WTC11 (cell line): ENCODE measurements around the gene ZNF48. TPM values are rescaled to one million over a fixed set of nuclear protein-coding genes. Genes with fewer than 3 reads are reported as not detected.

Experiments used
- ATAC-seq: fragments of 200-7000 bp; cut with Tn5 transposase; 2 replicates; pipeline ENCODE4 v1.10.0; 2021; ENCODE audit warnings: mild to moderate bottlenecking, moderate library complexity
- CTCF ChIA-PET: fragments of 300-600 bp; sonication (Branson Sonifier 250); formaldehyde crosslinking; loops from one replicate; lab custom pipeline; 2021; ENCODE audit warnings: antibody characterized with exemption; lab: Charles Lee
- POLR2A ChIA-PET: fragments of 350-600 bp; sonication (Branson Sonifier 250); formaldehyde crosslinking; loops from one replicate; lab custom pipeline; 2021; ENCODE audit warnings: antibody characterized with exemption; lab: Charles Lee
- DNase-seq: peaks from one replicate; pipeline ENCODE4 v3.0.0; 2021; ENCODE audit warnings: low spot score
- H3K27ac Mint-ChIP-seq: 2 replicates; pipeline ENCODE4 v1.8.0; 2021; ENCODE audit warnings: mixed read lengths
- H3K27me3 Mint-ChIP-seq: 2 replicates; pipeline ENCODE4 v1.8.0; 2021; ENCODE audit warnings: low read depth, mild to moderate bottlenecking, moderate library complexity, mixed read lengths
- H3K36me3 Mint-ChIP-seq: 2 replicates; pipeline ENCODE4 v1.8.0; 2021; ENCODE audit warnings: mixed read lengths
- H3K4me1 Mint-ChIP-seq: 2 replicates; pipeline ENCODE4 v1.8.0; 2022; ENCODE audit warnings: mixed read lengths
- H3K4me3 Mint-ChIP-seq: 2 replicates; pipeline ENCODE4 v1.8.0; 2021; ENCODE audit warnings: mild to moderate bottlenecking, moderate library complexity, mixed read lengths
- H3K9me3 Mint-ChIP-seq: 2 replicates; pipeline ENCODE4 v1.8.0; 2021; ENCODE audit warnings: mixed read lengths
- ATF1 ChIP-seq: sonication (generic); formaldehyde crosslinking; IDR thresholded peaks from 2 replicates; pipeline ENCODE4 v1.8.1; 2023; ENCODE audit warnings: mild to moderate bottlenecking, moderate library complexity, missing genetic modification reagents
- GABPB1 ChIP-seq: sonication (generic); formaldehyde crosslinking; IDR thresholded peaks from 2 replicates; pipeline ENCODE4 v1.8.1; 2023; ENCODE audit warnings: mild to moderate bottlenecking, missing genetic modification reagents
- JUN ChIP-seq: sonication (generic); formaldehyde crosslinking; IDR thresholded peaks from 2 replicates; pipeline ENCODE4 v1.8.0; 2023; ENCODE audit warnings: mild to moderate bottlenecking, missing genetic modification reagents
- NFYB ChIP-seq: sonication (generic); formaldehyde crosslinking; conservative IDR thresholded peaks from 2 replicates; pipeline ENCODE4 v1.8.0; 2022; ENCODE audit warnings: low read depth, missing genetic modification reagents
- OVOL2 ChIP-seq: fragments of 250-450 bp; sonication (Bioruptor Pico); IDR thresholded peaks from 2 replicates; pipeline ENCODE4 v1.9.0; 2021; ENCODE audit warnings: mild to moderate bottlenecking, borderline replicate concordance
- PRRX2 ChIP-seq: fragments of 250-450 bp; sonication (Bioruptor Pico); IDR thresholded peaks from 2 replicates; pipeline ENCODE4 v1.8.0; 2021; ENCODE audit warnings: mild to moderate bottlenecking
- SP1 ChIP-seq: sonication (generic); formaldehyde crosslinking; conservative IDR thresholded peaks from 2 replicates; pipeline ENCODE4 v1.8.1; 2022; ENCODE audit warnings: missing genetic modification reagents
- ZBTB21 ChIP-seq: sonication (generic); formaldehyde crosslinking; IDR thresholded peaks from 2 replicates; pipeline ENCODE4 v1.8.1; 2023; ENCODE audit warnings: mild to moderate bottlenecking, missing genetic modification reagents, borderline replicate concordance
- ZNF232 ChIP-seq: sonication (generic); formaldehyde crosslinking; IDR thresholded peaks from 2 replicates; pipeline ENCODE4 v1.8.0; 2022; ENCODE audit warnings: mild to moderate bottlenecking, missing genetic modification reagents
- ZNF423 ChIP-seq: fragments of 250-450 bp; sonication (Bioruptor Pico); IDR thresholded peaks from 2 replicates; pipeline ENCODE4 v2.1.2; 2022; ENCODE audit warnings: mild to moderate bottlenecking, moderate library complexity
- total RNA-seq: library from RNA; stranded (reverse); gene quantifications from 3 replicates; pipeline ENCODE4 v1.2.3, GENCODE V29; 2021
- TF ChIP-seq, protein P1 (sequence below): sonication (generic); formaldehyde crosslinking; IDR thresholded peaks from 2 replicates; pipeline ENCODE4 v1.8.1; 2022; ENCODE audit warnings: missing genetic modification reagents, borderline replicate concordance
- TF ChIP-seq, protein P2 (sequence below): sonication (generic); formaldehyde crosslinking; IDR thresholded peaks from 2 replicates; pipeline ENCODE4 v1.8.1; 2022; ENCODE audit warnings: mild to moderate bottlenecking, moderate library complexity, missing genetic modification reagents
- TF ChIP-seq, protein P3 (sequence below): sonication (generic); formaldehyde crosslinking; IDR thresholded peaks from 2 replicates; pipeline ENCODE4 v1.8.0; 2022; ENCODE audit warnings: mild to moderate bottlenecking, missing genetic modification reagents
- TF ChIP-seq, protein P4 (sequence below): sonication (generic); formaldehyde crosslinking; IDR thresholded peaks from 2 replicates; pipeline ENCODE4 v1.8.0; 2022; ENCODE audit warnings: missing genetic modification reagents
- TF ChIP-seq, protein P5 (sequence below): fragments of 250-450 bp; sonication (Bioruptor Pico); IDR thresholded peaks from 2 replicates; pipeline ENCODE4 v1.9.0; 2021; ENCODE audit warnings: moderate library complexity, mild to moderate bottlenecking, inconsistent platforms, borderline replicate concordance
- TF ChIP-seq, protein P6 (sequence below): sonication (generic); formaldehyde crosslinking; conservative IDR thresholded peaks from 2 replicates; pipeline ENCODE4 v1.8.1; 2022; ENCODE audit warnings: mild to moderate bottlenecking, missing genetic modification reagents

Gene ZNF48
- total RNA-seq, 1 experiment from 2014 or later: 39.3 TPM

DNA sequence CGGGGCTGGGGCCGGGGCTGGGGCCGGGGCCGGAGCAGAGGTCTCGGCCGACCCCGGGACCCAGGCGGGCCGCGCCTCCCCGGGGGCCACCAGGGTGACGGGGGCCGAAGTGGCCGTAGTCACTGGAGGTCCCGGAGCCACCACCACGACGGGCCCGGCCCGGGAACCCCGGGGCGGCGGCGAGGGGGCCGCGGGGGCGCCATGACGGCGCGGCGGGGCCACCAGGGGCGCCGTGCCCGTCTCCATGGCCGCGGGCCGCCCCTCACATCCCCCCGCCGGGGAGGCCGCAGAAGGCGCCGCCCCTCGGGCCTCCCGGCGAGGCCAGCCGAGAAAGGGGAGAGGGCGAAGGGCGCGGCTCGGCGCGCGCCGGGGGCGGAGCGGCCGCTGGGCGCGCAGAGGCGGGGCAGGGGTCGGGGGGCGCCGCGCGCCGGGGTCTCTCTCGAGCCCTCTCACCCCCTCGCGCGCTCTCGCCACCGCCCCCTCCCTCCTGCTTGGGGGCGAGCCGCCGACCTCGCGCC, 25.2 kb upstream of the ZNF48 start:
- H3K4me1 Mint-ChIP-seq: peaks cover 34% of the 10 kb centered on the region
- ATAC-seq: no peak
- DNase-seq: no peak
- CTCF ChIA-PET: interaction anchor here (0.8 to 3.9 kb wide), 11 partner anchors 10 to 278 kb away, joined by 3 to 47 read pairs (median 16); partner anchors contain the start of genes CD2BP2, DCTPP1, GDPD3 and TBX6
- no peaks in the 10 kb centered on the region; the same call in 1 of the 2 replicates for H3K27me3 Mint-ChIP-seq
- H3K9me3 Mint-ChIP-seq: no peaks in the 10 kb centered on the region
- TF ChIP-seq OVOL2 (CRISPR knock-in tag) (no peak), ZNF423 (peak; percentile 76), PRRX2 (CRISPR knock-in tag) (no peak)
- peaks cover 7% of the 10 kb centered on the region; the same call in 1 of the 2 replicates for H3K36me3 Mint-ChIP-seq
- H3K27ac Mint-ChIP-seq: no peak overlapping the region
- peak overlapping the region; percentile 70 for H3K4me3 Mint-ChIP-seq
- POLR2A ChIA-PET: no interaction called here

DNA sequence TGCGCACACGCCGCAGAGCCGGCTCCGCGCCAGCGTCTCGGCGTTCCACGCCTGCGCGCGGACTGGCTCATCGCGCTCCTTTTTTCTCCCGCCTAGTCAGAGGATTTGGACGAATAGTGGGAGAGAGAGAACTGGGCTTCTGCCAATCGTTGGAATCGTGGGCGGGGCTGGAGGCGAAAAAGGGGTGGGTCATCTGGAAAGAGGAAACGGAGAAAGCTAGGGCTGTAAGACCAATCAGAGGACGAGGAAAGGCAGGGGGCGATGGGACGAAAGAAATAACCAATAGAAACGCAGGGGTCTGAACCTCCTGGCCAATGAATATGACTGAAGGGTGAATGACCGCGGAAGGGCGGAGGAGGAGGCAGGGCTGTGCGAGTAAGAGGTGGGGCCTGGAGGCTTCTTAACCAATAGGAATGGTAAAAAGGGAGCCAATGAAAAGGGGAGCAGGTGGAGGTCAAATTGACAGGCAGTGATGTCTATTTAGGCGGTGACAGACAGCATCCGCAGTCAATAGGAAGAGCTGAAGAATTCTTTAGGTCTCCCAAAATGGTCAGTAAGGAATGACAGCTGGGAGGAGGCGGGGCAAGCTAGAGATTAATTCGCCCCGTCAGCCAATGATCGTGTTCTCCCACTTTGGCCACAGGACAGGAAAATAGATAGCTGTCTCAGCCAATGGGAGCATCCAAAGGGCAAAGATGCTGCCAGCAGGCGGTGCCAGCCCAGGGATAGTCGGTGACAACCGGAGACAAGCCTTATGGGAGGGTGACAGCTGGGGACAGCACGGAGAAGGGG, 24.6 kb upstream of the ZNF48 start, which contains the start of gene TBC1D10B:
Gene TBC1D10B, minus strand, starts transcription at position 39 of the 792 bp plus-strand sequence. CDS start 311 bp downstream, outside the sequence.
- ChIA-PET CTCF (interaction anchor here (0.6 to 3.9 kb wide), 27 partner anchors 11 to 316 kb away, joined by 3 to 47 read pairs (median 4); partner anchors contain the start of genes ALDOA, CD2BP2, CORO1A and DCTPP1), POLR2A (interaction anchor here (0.6 to 1.4 kb wide), 10 partner anchors 15 to 691 kb away, joined by 3 to 13 read pairs (median 3); partner anchors contain the start of genes CD2BP2, DCTPP1 and ZNF48)
- Mint-ChIP-seq H3K27me3 (no peaks in the 10 kb centered on the region; the same call in 1 of the 2 replicates), H3K36me3 (peaks cover 2% of the 10 kb centered on the region; the same call in 1 of the 2 replicates), H3K27ac (peak within 1 kb of the TSS; percentile 57), H3K4me1 (peaks cover 37% of the 10 kb centered on the region), H3K4me3 (peak within 1 kb of the TSS; percentile 80), H3K9me3 (no peaks in the 10 kb centered on the region)
- TF ChIP-seq NFYB: peak; percentile 90
- TF ChIP-seq ZNF232 (CRISPR knock-in tag): no peak
- TF ChIP-seq, protein P1, sequence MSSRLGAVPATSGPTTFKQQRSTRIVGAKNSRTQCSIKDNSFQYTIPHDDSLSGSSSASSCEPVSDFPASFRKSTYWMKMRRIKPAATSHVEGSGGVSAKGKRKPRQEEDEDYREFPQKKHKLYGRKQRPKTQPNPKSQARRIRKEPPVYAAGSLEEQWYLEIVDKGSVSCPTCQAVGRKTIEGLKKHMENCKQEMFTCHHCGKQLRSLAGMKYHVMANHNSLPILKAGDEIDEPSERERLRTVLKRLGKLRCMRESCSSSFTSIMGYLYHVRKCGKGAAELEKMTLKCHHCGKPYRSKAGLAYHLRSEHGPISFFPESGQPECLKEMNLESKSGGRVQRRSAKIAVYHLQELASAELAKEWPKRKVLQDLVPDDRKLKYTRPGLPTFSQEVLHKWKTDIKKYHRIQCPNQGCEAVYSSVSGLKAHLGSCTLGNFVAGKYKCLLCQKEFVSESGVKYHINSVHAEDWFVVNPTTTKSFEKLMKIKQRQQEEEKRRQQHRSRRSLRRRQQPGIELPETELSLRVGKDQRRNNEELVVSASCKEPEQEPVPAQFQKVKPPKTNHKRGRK (CRISPR knock-in tag): no peak
- TF ChIP-seq SP1 (CRISPR knock-in tag): peak; percentile 73
- TF ChIP-seq, protein P2, sequence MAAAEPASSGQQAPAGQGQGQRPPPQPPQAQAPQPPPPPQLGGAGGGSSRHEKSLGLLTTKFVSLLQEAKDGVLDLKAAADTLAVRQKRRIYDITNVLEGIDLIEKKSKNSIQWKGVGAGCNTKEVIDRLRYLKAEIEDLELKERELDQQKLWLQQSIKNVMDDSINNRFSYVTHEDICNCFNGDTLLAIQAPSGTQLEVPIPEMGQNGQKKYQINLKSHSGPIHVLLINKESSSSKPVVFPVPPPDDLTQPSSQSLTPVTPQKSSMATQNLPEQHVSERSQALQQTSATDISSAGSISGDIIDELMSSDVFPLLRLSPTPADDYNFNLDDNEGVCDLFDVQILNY (CRISPR knock-in tag): 0 out of 2 replicates have a peak, but pooled peaks have one; percentile 30
- TF ChIP-seq, protein P3, sequence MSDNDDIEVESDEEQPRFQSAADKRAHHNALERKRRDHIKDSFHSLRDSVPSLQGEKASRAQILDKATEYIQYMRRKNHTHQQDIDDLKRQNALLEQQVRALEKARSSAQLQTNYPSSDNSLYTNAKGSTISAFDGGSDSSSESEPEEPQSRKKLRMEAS: peak; percentile 12; the same call in 1 of the 2 replicates
- peak; percentile 49 for TF ChIP-seq GABPB1 (CRISPR knock-in tag)
- TF ChIP-seq JUN (CRISPR knock-in tag): no peak
- TF ChIP-seq, protein P4, sequence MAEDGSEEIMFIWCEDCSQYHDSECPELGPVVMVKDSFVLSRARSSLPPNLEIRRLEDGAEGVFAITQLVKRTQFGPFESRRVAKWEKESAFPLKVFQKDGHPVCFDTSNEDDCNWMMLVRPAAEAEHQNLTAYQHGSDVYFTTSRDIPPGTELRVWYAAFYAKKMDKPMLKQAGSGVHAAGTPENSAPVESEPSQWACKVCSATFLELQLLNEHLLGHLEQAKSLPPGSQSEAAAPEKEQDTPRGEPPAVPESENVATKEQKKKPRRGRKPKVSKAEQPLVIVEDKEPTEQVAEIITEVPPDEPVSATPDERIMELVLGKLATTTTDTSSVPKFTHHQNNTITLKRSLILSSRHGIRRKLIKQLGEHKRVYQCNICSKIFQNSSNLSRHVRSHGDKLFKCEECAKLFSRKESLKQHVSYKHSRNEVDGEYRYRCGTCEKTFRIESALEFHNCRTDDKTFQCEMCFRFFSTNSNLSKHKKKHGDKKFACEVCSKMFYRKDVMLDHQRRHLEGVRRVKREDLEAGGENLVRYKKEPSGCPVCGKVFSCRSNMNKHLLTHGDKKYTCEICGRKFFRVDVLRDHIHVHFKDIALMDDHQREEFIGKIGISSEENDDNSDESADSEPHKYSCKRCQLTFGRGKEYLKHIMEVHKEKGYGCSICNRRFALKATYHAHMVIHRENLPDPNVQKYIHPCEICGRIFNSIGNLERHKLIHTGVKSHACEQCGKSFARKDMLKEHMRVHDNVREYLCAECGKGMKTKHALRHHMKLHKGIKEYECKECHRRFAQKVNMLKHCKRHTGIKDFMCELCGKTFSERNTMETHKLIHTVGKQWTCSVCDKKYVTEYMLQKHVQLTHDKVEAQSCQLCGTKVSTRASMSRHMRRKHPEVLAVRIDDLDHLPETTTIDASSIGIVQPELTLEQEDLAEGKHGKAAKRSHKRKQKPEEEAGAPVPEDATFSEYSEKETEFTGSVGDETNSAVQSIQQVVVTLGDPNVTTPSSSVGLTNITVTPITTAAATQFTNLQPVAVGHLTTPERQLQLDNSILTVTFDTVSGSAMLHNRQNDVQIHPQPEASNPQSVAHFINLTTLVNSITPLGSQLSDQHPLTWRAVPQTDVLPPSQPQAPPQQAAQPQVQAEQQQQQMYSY: no peak
- ATAC-seq (peak; percentile 91), DNase-seq (peak; percentile 99)

DNA sequence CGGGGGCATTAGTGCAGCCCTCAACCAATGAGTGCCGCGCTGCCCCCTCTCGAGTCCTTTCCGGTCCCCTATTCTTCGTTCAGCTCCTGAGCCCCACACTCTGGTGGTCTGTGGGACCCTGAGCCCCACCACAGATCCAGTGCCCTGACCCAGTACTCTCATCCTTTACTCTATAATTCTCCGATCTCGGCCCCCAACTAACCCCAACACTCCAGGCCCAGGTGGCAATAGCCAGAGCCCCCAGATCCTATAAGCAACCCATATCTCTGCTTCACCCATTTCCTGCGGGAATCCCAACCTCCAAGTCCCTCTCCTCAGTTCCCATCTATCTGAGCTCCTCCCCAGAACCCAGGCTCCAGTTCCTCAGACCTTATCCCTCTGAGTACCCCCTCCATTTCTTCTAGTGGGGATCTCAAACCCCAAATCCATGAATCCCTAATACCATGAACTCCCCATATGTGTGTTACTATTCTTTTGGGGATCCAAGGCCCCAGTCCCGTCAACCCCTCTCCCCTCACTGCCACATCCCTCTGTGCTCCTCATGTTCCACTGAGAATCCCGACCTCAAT, 23.9 kb upstream of the ZNF48 start:
- no peaks in the 10 kb centered on the region; the same call in 1 of the 2 replicates for H3K27me3 Mint-ChIP-seq
- H3K4me1 Mint-ChIP-seq: peaks cover 40% of the 10 kb centered on the region
- no peaks in the 10 kb centered on the region for H3K36me3 Mint-ChIP-seq
- peak overlapping the region; percentile 70 for H3K4me3 Mint-ChIP-seq
- CTCF ChIA-PET: interaction anchor here (0.8 to 3.9 kb wide), 20 partner anchors 12 to 316 kb away, joined by 3 to 47 read pairs (median 6); partner anchors contain the start of genes ALDOA, CD2BP2, DCTPP1 and GDPD3
- H3K27ac Mint-ChIP-seq: peak overlapping the region; percentile 57
- POLR2A ChIA-PET: interaction anchor here (0.6 to 1.4 kb wide), 9 partner anchors 16 to 691 kb away, joined by 3 to 13 read pairs (median 3); partner anchors contain the start of genes CD2BP2, DCTPP1 and ZNF48
- H3K9me3 Mint-ChIP-seq: no peaks in the 10 kb centered on the region
- ATAC-seq (no peak), DNase-seq (no peak)
- TF ChIP-seq ZBTB21 (CRISPR knock-in tag) (no peak), ATF1 (CRISPR knock-in tag) (no peak), ZNF232 (CRISPR knock-in tag) (no peak)
- TF ChIP-seq, protein P5, sequence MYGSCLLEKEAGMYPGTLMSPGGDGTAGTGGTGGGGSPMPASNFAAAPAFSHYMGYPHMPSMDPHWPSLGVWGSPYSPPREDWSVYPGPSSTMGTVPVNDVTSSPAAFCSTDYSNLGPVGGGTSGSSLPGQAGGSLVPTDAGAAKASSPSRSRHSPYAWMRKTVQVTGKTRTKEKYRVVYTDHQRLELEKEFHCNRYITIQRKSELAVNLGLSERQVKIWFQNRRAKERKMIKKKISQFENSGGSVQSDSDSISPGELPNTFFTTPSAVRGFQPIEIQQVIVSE (CRISPR knock-in tag): no peak
- TF ChIP-seq, protein P1 (CRISPR knock-in tag): no peak
- TF ChIP-seq, protein P2 (CRISPR knock-in tag): no peak
- TF ChIP-seq, protein P6, sequence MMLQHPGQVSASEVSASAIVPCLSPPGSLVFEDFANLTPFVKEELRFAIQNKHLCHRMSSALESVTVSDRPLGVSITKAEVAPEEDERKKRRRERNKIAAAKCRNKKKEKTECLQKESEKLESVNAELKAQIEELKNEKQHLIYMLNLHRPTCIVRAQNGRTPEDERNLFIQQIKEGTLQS (CRISPR knock-in tag): no peak
